ENCODE measurements around the gene SYNJ1. TPM values are rescaled to one million over a fixed set of nuclear protein-coding genes. Genes with fewer than 3 reads are reported as not detected.
"Not testable (repeated sequence)": the region's sequence is repeated elsewhere in the genome, so short reads cannot be mapped to it uniquely, and the experiment has no call there.

SYNJ1 gene
- 5.6 and 6.2 TPM in 2 replicates for total RNA-seq

DNA sequence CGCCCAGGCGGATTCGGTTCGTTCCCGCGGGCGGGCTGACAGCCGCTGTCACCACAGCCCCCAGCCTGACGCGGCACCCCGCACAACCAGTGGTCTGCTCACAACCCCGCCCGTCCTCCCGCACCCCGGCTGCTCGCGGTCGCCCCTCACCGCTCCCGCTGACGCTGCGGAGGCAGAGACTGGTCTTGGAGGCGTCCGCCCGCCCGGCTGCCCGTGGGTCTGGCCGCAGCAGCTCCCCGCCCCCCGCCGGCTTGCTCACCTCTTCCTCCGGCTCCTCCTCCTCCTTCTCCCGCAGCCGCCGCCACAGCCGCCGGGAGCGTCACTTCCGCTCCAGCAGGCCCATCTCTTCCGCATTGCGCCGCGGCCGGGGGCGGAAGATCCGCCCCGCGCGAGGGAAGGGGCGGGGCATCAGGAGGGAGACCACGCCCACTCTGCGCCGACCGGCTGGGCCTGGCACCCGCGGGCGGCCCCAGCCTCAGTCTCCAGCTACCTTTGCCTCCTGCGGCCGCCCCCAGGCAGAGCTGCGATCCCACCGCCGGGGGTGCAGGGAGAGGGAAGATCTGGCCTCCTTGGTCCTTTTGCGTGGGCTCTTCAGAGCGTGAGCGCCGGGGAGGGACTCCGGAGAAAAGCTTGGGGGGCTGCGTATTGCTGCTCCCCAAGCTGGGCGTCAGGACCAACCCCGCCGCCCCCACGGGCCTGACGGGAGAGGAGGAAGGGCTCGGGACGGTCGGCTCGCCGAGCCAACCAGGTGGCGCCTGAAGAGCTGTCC, at the start of gene SYNJ1:
SYNJ1 (minus strand) TSS at position 327 of the 769 bp plus-strand sequence. CDS start 1,118 bp downstream, outside the sequence.
- Histone ChIP-seq H3K36me3 (ENCODE audit: insufficient read depth, low read length) (peaks cover 4% of the 10 kb centered on the region), H3K4me3 (ENCODE audit: insufficient read depth, low read length) (peak within 1 kb of the TSS; percentile 86), H3K27me3 (ENCODE audit: insufficient read depth, low read length) (no peaks in the 10 kb centered on the region), H3K4me2 (ENCODE audit: insufficient read depth, low read length) (peak within 1 kb of the TSS; percentile 93), H3K4me1 (ENCODE audit: insufficient read depth, low read length) (peaks cover 13% of the 10 kb centered on the region), H3K27ac (ENCODE audit: low read depth, low read length) (peak within 1 kb of the TSS; percentile 70), H4K20me1 (ENCODE audit: insufficient read depth, low read length) (peaks cover 4% of the 10 kb centered on the region), H2AFZ (ENCODE audit: low read length) (peak within 1 kb of the TSS; percentile 94), H3K79me2 (ENCODE audit: insufficient read depth, low read length) (peaks cover 34% of the 10 kb centered on the region), H3K9me3 (ENCODE audit: low read depth, low read length) (no peaks in the 10 kb centered on the region)
- peak; percentile 98 for DNase-seq (ENCODE audit: insufficient read length, low spot score, missing footprints)
- TF ChIP-seq, protein P1, sequence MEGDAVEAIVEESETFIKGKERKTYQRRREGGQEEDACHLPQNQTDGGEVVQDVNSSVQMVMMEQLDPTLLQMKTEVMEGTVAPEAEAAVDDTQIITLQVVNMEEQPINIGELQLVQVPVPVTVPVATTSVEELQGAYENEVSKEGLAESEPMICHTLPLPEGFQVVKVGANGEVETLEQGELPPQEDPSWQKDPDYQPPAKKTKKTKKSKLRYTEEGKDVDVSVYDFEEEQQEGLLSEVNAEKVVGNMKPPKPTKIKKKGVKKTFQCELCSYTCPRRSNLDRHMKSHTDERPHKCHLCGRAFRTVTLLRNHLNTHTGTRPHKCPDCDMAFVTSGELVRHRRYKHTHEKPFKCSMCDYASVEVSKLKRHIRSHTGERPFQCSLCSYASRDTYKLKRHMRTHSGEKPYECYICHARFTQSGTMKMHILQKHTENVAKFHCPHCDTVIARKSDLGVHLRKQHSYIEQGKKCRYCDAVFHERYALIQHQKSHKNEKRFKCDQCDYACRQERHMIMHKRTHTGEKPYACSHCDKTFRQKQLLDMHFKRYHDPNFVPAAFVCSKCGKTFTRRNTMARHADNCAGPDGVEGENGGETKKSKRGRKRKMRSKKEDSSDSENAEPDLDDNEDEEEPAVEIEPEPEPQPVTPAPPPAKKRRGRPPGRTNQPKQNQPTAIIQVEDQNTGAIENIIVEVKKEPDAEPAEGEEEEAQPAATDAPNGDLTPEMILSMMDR (IDR thresholded peaks at IDR 0.05; ENCODE audit: extremely low read depth, low read depth, low read length) = no peak

GRCh38 chr21:32777269-32777668, 49.5 kb upstream of the SYNJ1 start:
- H3K4me2 ChIP-seq (ENCODE audit: insufficient read depth, low read length) = no peak overlapping the region
- H3K79me2 ChIP-seq (ENCODE audit: insufficient read depth, low read length) = no peaks in the 10 kb centered on the region
- H3K27me3 ChIP-seq (ENCODE audit: insufficient read depth, low read length) = no peaks in the 10 kb centered on the region
- no peak for DNase-seq (ENCODE audit: insufficient read length, low spot score, missing footprints)
- H3K9me3 ChIP-seq (ENCODE audit: low read depth, low read length) = no peaks in the 10 kb centered on the region
- TF ChIP-seq, protein P1 (IDR thresholded peaks at IDR 0.05; ENCODE audit: extremely low read depth, low read depth, low read length) = no peak
- H2AFZ ChIP-seq (ENCODE audit: low read length) = no peak overlapping the region
- peaks cover 7% of the 10 kb centered on the region for H3K4me1 ChIP-seq (ENCODE audit: insufficient read depth, low read length)
- H3K4me3 ChIP-seq (ENCODE audit: insufficient read depth, low read length) = no peak overlapping the region
- no peak overlapping the region for H3K27ac ChIP-seq (ENCODE audit: low read depth, low read length)
- no peaks in the 10 kb centered on the region for H4K20me1 ChIP-seq (ENCODE audit: insufficient read depth, low read length)
- no peaks in the 10 kb centered on the region for H3K36me3 ChIP-seq (ENCODE audit: insufficient read depth, low read length)

DNA sequence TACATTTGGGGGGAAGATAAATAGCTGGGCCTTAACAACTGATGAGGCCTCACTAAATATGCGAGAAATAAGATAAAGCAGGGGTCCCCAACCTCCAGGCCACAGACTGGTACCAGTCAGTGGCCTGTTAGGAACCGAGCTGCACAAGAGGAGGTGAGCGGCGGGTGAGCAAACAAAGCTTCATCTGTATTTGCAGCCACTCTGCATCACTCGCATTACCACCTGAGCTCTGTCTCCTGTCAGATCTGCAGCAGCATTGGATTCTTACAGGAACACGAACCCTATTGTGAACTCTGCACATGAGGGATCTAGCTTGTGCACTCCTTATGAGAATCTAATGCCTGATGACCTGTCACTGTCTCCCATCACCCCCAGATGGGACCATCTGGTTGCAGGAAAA, 48.9 kb upstream of the SYNJ1 start:
- H4K20me1 ChIP-seq (ENCODE audit: insufficient read depth, low read length) = no peaks in the 10 kb centered on the region
- H3K27me3 ChIP-seq (ENCODE audit: insufficient read depth, low read length) = no peaks in the 10 kb centered on the region
- TF ChIP-seq, protein P1 (IDR thresholded peaks at IDR 0.05; ENCODE audit: extremely low read depth, low read depth, low read length) = no peak
- no peaks in the 10 kb centered on the region for H3K9me3 ChIP-seq (ENCODE audit: low read depth, low read length)
- DNase-seq (ENCODE audit: insufficient read length, low spot score, missing footprints) = no peak
- H3K27ac ChIP-seq (ENCODE audit: low read depth, low read length) = no peak overlapping the region
- no peak overlapping the region for H3K4me2 ChIP-seq (ENCODE audit: insufficient read depth, low read length)
- no peak overlapping the region for H3K4me3 ChIP-seq (ENCODE audit: insufficient read depth, low read length)
- no peaks in the 10 kb centered on the region for H3K79me2 ChIP-seq (ENCODE audit: insufficient read depth, low read length)
- no peaks in the 10 kb centered on the region for H3K36me3 ChIP-seq (ENCODE audit: insufficient read depth, low read length)
- H2AFZ ChIP-seq (ENCODE audit: low read length) = no peak overlapping the region
- H3K4me1 ChIP-seq (ENCODE audit: insufficient read depth, low read length) = peaks cover 7% of the 10 kb centered on the region

- Histone ChIP-seq H3K79me2 (ENCODE audit: insufficient read depth, low read length) (peaks cover 32% of the 10 kb centered on the region), H3K4me2 (ENCODE audit: insufficient read depth, low read length) (peak overlapping the region; percentile 96), H3K4me1 (ENCODE audit: insufficient read depth, low read length) (peaks cover 21% of the 10 kb centered on the region), H4K20me1 (ENCODE audit: insufficient read depth, low read length) (peaks cover 24% of the 10 kb centered on the region)
- H3K36me3 ChIP-seq (ENCODE audit: insufficient read depth, low read length); H3K9me3 ChIP-seq (ENCODE audit: low read depth, low read length); H3K4me3 ChIP-seq (ENCODE audit: insufficient read depth, low read length); H3K27me3 ChIP-seq (ENCODE audit: insufficient read depth, low read length); H2AFZ ChIP-seq (ENCODE audit: low read length); DNase-seq (ENCODE audit: insufficient read length, low spot score, missing footprints); H3K27ac ChIP-seq (ENCODE audit: low read depth, low read length): not testable (repeated sequence)
Observed at GRCh38 chr21:32773048-32773344, 45.2 kb upstream of the SYNJ1 start.

All from osteoblast (primary cell).